Measurements from ENCODE around the gene GPC1.

- TF ChIP-seq CTCF (conservative IDR thresholded peaks at IDR 0.05; ENCODE audit: low read depth, low read length) (no peak), ELK1 (IDR thresholded peaks at IDR 0.05; ENCODE audit: borderline replicate concordance, low read depth, low read length) (no peak), POLR2A (IDR thresholded peaks at IDR 0.05; ENCODE audit: low read depth, low read length) (no peak), MXI1 (IDR thresholded peaks at IDR 0.05; ENCODE audit: borderline replicate concordance, low read depth, low read length) (no peak), NFE2L2 (IDR thresholded peaks at IDR 0.05; ENCODE audit: low read depth, low read length) (no peak)
Measured at GRCh38 chr2:240422658-240423329, 12.7 kb upstream of the GPC1 start.
